PFSK-1 (cell line): Measurements from ENCODE around the gene SYN1.

Source experiments
- FOXP2 ChIP-seq: optimal IDR thresholded peaks from 2 replicates; pipeline ENCODE3; 2011; ENCODE audit warnings: borderline replicate concordance, control low read depth, inconsistent platforms; ENCODE audit not compliant: insufficient read depth; ENCODE audit errors: extremely low read length, extremely low read depth
- POLR2AphosphoS5 ChIP-seq: IDR thresholded peaks from 2 replicates; pipeline ENCODE4 v1.6.1; 2012; ENCODE audit warnings: low read depth, mild to moderate bottlenecking, control low read depth, low read length, moderate library complexity
- REST ChIP-seq, 2 experiments: IDR thresholded peaks; 2 replicates each; pipeline versions ENCODE4 v1.6.1 to v1.8.0; 2011 to 2012; ENCODE audit warnings: low read depth in 2 of 2, low read length in 2 of 2, control low read depth in 1 of 2, inconsistent platforms in 1 of 2, mild to moderate bottlenecking in 1 of 2, moderate library complexity in 1 of 2; ENCODE audit not compliant: insufficient read depth in 1 of 2
- SIN3A ChIP-seq: IDR thresholded peaks from 2 replicates; pipeline ENCODE4 v1.6.1; 2012; ENCODE audit warnings: mild to moderate bottlenecking, low read length, moderate library complexity, borderline replicate concordance; ENCODE audit not compliant: insufficient read depth
- TAF1 ChIP-seq: IDR thresholded peaks from 2 replicates; pipeline ENCODE4 v1.6.1; 2012; ENCODE audit warnings: low read length, control low read depth, borderline replicate concordance; ENCODE audit not compliant: insufficient read depth

- TF ChIP-seq SIN3A (no peak), REST (IDR thresholded peaks at IDR 0.05; ENCODE audit: insufficient read depth in 1 of 2, low read depth in 2 of 2, low read length in 2 of 2) (no peak), POLR2AphosphoS5 (no peak), TAF1 (no peak), FOXP2 (no peak)
Measured at GRCh38 chrX:47584714-47585113, 34.9 kb downstream of the SYN1 start.
